Measurements from ENCODE around the gene PRKCH. TPM values are rescaled to one million over a fixed set of nuclear protein-coding genes. Genes with fewer than 3 reads are reported as not detected.

The PRKCH gene
- total and polyA plus RNA-seq, 7 donors, result 4.2 to 19.9 (median 10.0) TPM

GRCh38 chr14:61574514-61574807 is 253.1 kb downstream of the PRKCH start:
- H3K36me3 ChIP-seq, result no peaks in the 10 kb centered on the region
- TF ChIP-seq EP300 (IDR thresholded peaks at IDR 0.05), result no peak
- no peak for TF ChIP-seq CTCF (IDR thresholded peaks at IDR 0.05)
- no peak overlapping the region for H3K4me3 ChIP-seq
- H3K4me1 ChIP-seq, result peaks cover 0 to 43% (median 22%) of the 10 kb centered on the region in 4 donors
- no peaks in the 10 kb centered on the region for H3K9me3 ChIP-seq
- WGBS, 2 donors, result 92 to 93% methylated on average over 7 of the region's 7 CpGs
- no peaks in the 10 kb centered on the region for H3K27me3 ChIP-seq
- peak overlapping the region in 2 of 4 donors; percentile 55 to 75 for H3K27ac ChIP-seq
- no peak for DNase-seq
- intact Hi-C loops (cut with DNase I), result no loop called here

GRCh38 chr14:61575126-61575525 is 253.7 kb downstream of the PRKCH start:
- peaks cover 0 to 39% (median 22%) of the 10 kb centered on the region in 4 donors for H3K4me1 ChIP-seq
- no peaks in the 10 kb centered on the region for H3K9me3 ChIP-seq
- TF ChIP-seq POLR2A (IDR thresholded peaks at IDR 0.05), result no peak
- no peak for TF ChIP-seq POLR2AphosphoS5 (IDR thresholded peaks at IDR 0.05)
- 93 to 96% methylated on average over 3 of the region's 3 CpGs for WGBS, 2 donors
- no peaks in the 10 kb centered on the region for H3K36me3 ChIP-seq
- no peak overlapping the region for H3K27ac ChIP-seq
- no peak overlapping the region for H3K4me3 ChIP-seq
- H3K27me3 ChIP-seq, result no peaks in the 10 kb centered on the region
- no peak for DNase-seq
- intact Hi-C loops (cut with DNase I), result no loop called here

- intact Hi-C loops (cut with DNase I), result no loop called here
- peaks cover 0 to 35% (median 20%) of the 10 kb centered on the region in 4 donors for H3K4me1 ChIP-seq
Measured at GRCh38 chr14:61575551-61576150, 254.3 kb downstream of the PRKCH start.

GRCh38 chr14:61577506-61577931 is 256.1 kb downstream of the PRKCH start:
- Histone ChIP-seq H3K4me3 (no peak overlapping the region), H3K27me3 (no peaks in the 10 kb centered on the region), H3K27ac (peak overlapping the region in 2 of 4 donors; percentile 3 to 7), H3K4me1 (peaks cover 0 to 32% (median 19%) of the 10 kb centered on the region in 4 donors), H3K36me3 (no peaks in the 10 kb centered on the region), H3K9me3 (no peaks in the 10 kb centered on the region)
- WGBS, 2 donors, result 81 to 89% methylated on average over 2 of the region's 2 CpGs
- intact Hi-C loops (cut with DNase I), result no loop called here
- DNase-seq, result no peak
- TF ChIP-seq POLR2A (IDR thresholded peaks at IDR 0.05) (no peak), POLR2AphosphoS5 (IDR thresholded peaks at IDR 0.05) (peak; percentile 42 to 74 (median 56)), CTCF (IDR thresholded peaks at IDR 0.05) (no peak), EP300 (IDR thresholded peaks at IDR 0.05) (no peak)

More at GRCh38 chr14:61575551-61576150, 254.3 kb downstream of the PRKCH start:
- Histone ChIP-seq H3K36me3 (no peaks in the 10 kb centered on the region), H3K4me3 (no peak overlapping the region), H3K27me3 (no peaks in the 10 kb centered on the region), H3K27ac (no peak overlapping the region), H3K9me3 (no peaks in the 10 kb centered on the region)
- no peak for DNase-seq
- TF ChIP-seq POLR2AphosphoS5 (IDR thresholded peaks at IDR 0.05) (no peak), EP300 (IDR thresholded peaks at IDR 0.05) (no peak), POLR2A (IDR thresholded peaks at IDR 0.05) (no peak), CTCF (IDR thresholded peaks at IDR 0.05) (no peak)
- 68 to 82% methylated on average over 6 of the region's 6 CpGs for WGBS, 2 donors

GRCh38 chr14:61578745-61579144 is 257.4 kb downstream of the PRKCH start:
- intact Hi-C loops (cut with DNase I), result no loop called here
- Histone ChIP-seq H3K36me3 (no peaks in the 10 kb centered on the region), H3K4me3 (no peak overlapping the region), H3K27me3 (no peaks in the 10 kb centered on the region), H3K4me1 (peaks cover 0 to 21% (median 10%) of the 10 kb centered on the region in 4 donors), H3K27ac (no peak overlapping the region), H3K9me3 (no peaks in the 10 kb centered on the region)
- TF ChIP-seq CTCF (IDR thresholded peaks at IDR 0.05) (no peak), EP300 (IDR thresholded peaks at IDR 0.05) (no peak), POLR2A (IDR thresholded peaks at IDR 0.05) (no peak), POLR2AphosphoS5 (IDR thresholded peaks at IDR 0.05) (no peak)
- no peak for DNase-seq
- 58 to 85% methylated on average over 2 of the region's 2 CpGs for WGBS, 2 donors

Data from sigmoid colon (tissue), 7 donors.